KMS-11 (cell line): ENCODE measurements around the gene SETDB2.

ENCODE experiments used
- H2AFZ ChIP-seq: fragments of 200-600 bp; sonication (generic); 2 replicates; pipeline ENCODE4 v1.6.1; 2016; ENCODE audit warnings: antibody characterized with exemption, mixed run types, low read depth
- H3K27ac ChIP-seq: fragments of 200-600 bp; sonication (generic); 2 replicates; pipeline ENCODE4 v1.6.1; 2016; ENCODE audit warnings: mild to moderate bottlenecking, mixed run types
- H3K27me3 ChIP-seq: fragments of 200-600 bp; sonication (generic); 2 replicates; pipeline ENCODE4 v1.6.1; 2017; ENCODE audit warnings: mild to moderate bottlenecking, low read depth, mixed run types, moderate library complexity; ENCODE audit not compliant: insufficient read depth
- H3K36me3 ChIP-seq: fragments of 200-600 bp; sonication (generic); 2 replicates; pipeline ENCODE4 v1.6.1; 2017; ENCODE audit warnings: mild to moderate bottlenecking, mixed run types; ENCODE audit not compliant: insufficient read depth
- H3K4me1 ChIP-seq: fragments of 200-600 bp; sonication (generic); 2 replicates; pipeline ENCODE4 v1.6.1; 2016; ENCODE audit warnings: mild to moderate bottlenecking, low read depth, mixed run types; ENCODE audit not compliant: poor library complexity, severe bottlenecking
- H3K4me2 ChIP-seq: fragments of 200-600 bp; sonication (generic); 2 replicates; pipeline ENCODE4 v1.7.0; 2016; ENCODE audit warnings: mild to moderate bottlenecking, mixed run types
- H3K4me3 ChIP-seq: fragments of 200-600 bp; sonication (generic); IDR thresholded peaks from 2 replicates; pipeline ENCODE4 v1.6.1; 2017; ENCODE audit warnings: low read depth, low read length, mixed read lengths; ENCODE audit not compliant: insufficient read depth
- H3K79me2 ChIP-seq: fragments of 200-600 bp; sonication (generic); 2 replicates; pipeline ENCODE4 v1.6.1; 2016; ENCODE audit warnings: low read depth, mixed run types; ENCODE audit not compliant: insufficient read depth
- H3K9ac ChIP-seq: fragments of 200-600 bp; sonication (generic); 2 replicates; pipeline ENCODE4 v1.6.1; 2016; ENCODE audit warnings: mild to moderate bottlenecking, mixed run types
- H4K20me1 ChIP-seq: fragments of 200-600 bp; sonication (generic); 2 replicates; pipeline ENCODE4 v1.6.1; 2016; ENCODE audit warnings: mild to moderate bottlenecking, mixed run types; ENCODE audit not compliant: insufficient read depth
- CTCF ChIP-seq: fragments of 200-600 bp; sonication (generic); conservative IDR thresholded peaks from 2 replicates; pipeline ENCODE4 v1.6.1; 2017; ENCODE audit warnings: low read depth, mild to moderate bottlenecking, antibody characterized with exemption, low read length, moderate library complexity, mixed read lengths

SETDB2 gene

GRCh38 chr13:49453465-49453864, 9.4 kb downstream of the SETDB2 start:
- Histone ChIP-seq H3K4me2 (no peak overlapping the region), H3K36me3 (no peaks in the 10 kb centered on the region)

GRCh38 chr13:49454388-49455006, 10.4 kb downstream of the SETDB2 start:
- peak overlapping the region; percentile 72 for H3K4me2 ChIP-seq
- no peaks in the 10 kb centered on the region for H3K36me3 ChIP-seq
- H4K20me1 ChIP-seq: no peaks in the 10 kb centered on the region
- peak overlapping the region; percentile 2; the same call in 1 of the 2 replicates for H3K9ac ChIP-seq
- H3K27me3 ChIP-seq: no peaks in the 10 kb centered on the region
- H3K79me2 ChIP-seq: no peaks in the 10 kb centered on the region
- peaks cover 73% of the 10 kb centered on the region for H3K4me1 ChIP-seq
- TF ChIP-seq CTCF: no peak
- H3K27ac ChIP-seq: peak overlapping the region; percentile 74
- H3K4me3 ChIP-seq: no peak overlapping the region
- no peak overlapping the region for H2AFZ ChIP-seq

More at GRCh38 chr13:49453465-49453864, 9.4 kb downstream of the SETDB2 start:
- Histone ChIP-seq H3K27me3 (no peaks in the 10 kb centered on the region), H2AFZ (no peak overlapping the region), H3K4me3 (no peak overlapping the region), H3K4me1 (peaks cover 67% of the 10 kb centered on the region), H3K79me2 (peaks cover 4% of the 10 kb centered on the region; the same call in 1 of the 2 replicates), H3K27ac (peak overlapping the region; percentile 74; the same call in 1 of the 2 replicates), H3K9ac (no peak overlapping the region), H4K20me1 (no peaks in the 10 kb centered on the region)
- TF ChIP-seq CTCF: no peak

GRCh38 chr13:49455007-49455398, 10.9 kb downstream of the SETDB2 start:
- peaks cover 77% of the 10 kb centered on the region for H3K4me1 ChIP-seq
- H3K27ac ChIP-seq: peak overlapping the region; percentile 74
- H4K20me1 ChIP-seq: no peaks in the 10 kb centered on the region
- TF ChIP-seq CTCF: no peak
- 0 out of 2 replicates have a peak overlapping the region, but pooled peaks have one; percentile 2 for H3K9ac ChIP-seq
- peak overlapping the region; percentile 72 for H3K4me2 ChIP-seq
- no peaks in the 10 kb centered on the region for H3K79me2 ChIP-seq
- H3K36me3 ChIP-seq: no peaks in the 10 kb centered on the region
- no peak overlapping the region for H2AFZ ChIP-seq
- no peak overlapping the region for H3K4me3 ChIP-seq
- H3K27me3 ChIP-seq: no peaks in the 10 kb centered on the region

- Histone ChIP-seq H3K4me3 (no peak overlapping the region), H3K4me1 (peaks cover 76% of the 10 kb centered on the region), H3K9ac (no peak overlapping the region), H3K27ac (peak overlapping the region; percentile 74), H2AFZ (no peak overlapping the region), H4K20me1 (no peaks in the 10 kb centered on the region), H3K36me3 (no peaks in the 10 kb centered on the region), H3K79me2 (no peaks in the 10 kb centered on the region), H3K27me3 (no peaks in the 10 kb centered on the region), H3K4me2 (peak overlapping the region; percentile 72)
- no peak for TF ChIP-seq CTCF
These were observed 12.1 kb downstream of the SETDB2 start for GRCh38 chr13:49456156-49456555.
